GM23338 (cell line): ENCODE data around the gene DGKG. TPM values are rescaled to one million over a fixed set of nuclear protein-coding genes. Genes with fewer than 3 reads are reported as not detected.

Source experiments
- ATAC-seq: fragments of 200-7000 bp; cut with Tn5 transposase; 3 replicates; pipeline ENCODE4 v1.9.1; 2020
- DNase-seq: peaks from one replicate; pipeline ENCODE4 v3.0.0-alpha.2; 2015; ENCODE audit warnings: low spot score
- H2AFZ ChIP-seq: fragments of 200-600 bp; sonication (generic); 2 replicates; pipeline ENCODE4 v1.8.0; 2016; ENCODE audit warnings: antibody characterized with exemption, mild to moderate bottlenecking, moderate library complexity
- H3F3A ChIP-seq: fragments of 200-600 bp; sonication (generic); replicated peaks from 2 replicates; pipeline ENCODE4 v1.8.0; 2017; ENCODE audit warnings: antibody characterized with exemption, mixed run types, low read depth
- H3K27ac ChIP-seq: fragments of 200-600 bp; sonication (generic); 2 replicates; pipeline ENCODE4 v1.6.1; 2016; ENCODE audit warnings: low read depth
- H3K27me3 ChIP-seq: fragments of 200-600 bp; sonication (generic); 2 replicates; pipeline ENCODE4 v1.8.0; 2016; ENCODE audit warnings: mild to moderate bottlenecking, mixed run types, moderate library complexity; ENCODE audit not compliant: insufficient read depth
- H3K36me3 ChIP-seq: fragments of 200-600 bp; sonication (generic); 2 replicates; pipeline ENCODE4 v1.8.0; 2016; ENCODE audit warnings: mild to moderate bottlenecking; ENCODE audit not compliant: insufficient read depth
- H3K4me1 ChIP-seq: fragments of 200-600 bp; sonication (generic); 2 replicates; pipeline ENCODE4 v1.8.0; 2016; ENCODE audit warnings: mild to moderate bottlenecking, moderate library complexity; ENCODE audit not compliant: insufficient read depth
- H3K4me2 ChIP-seq: fragments of 200-600 bp; sonication (generic); 2 replicates; pipeline ENCODE4 v1.7.1; 2017; ENCODE audit warnings: mixed run types
- H3K4me3 ChIP-seq: fragments of 200-600 bp; sonication (generic); 2 replicates; pipeline ENCODE4 v1.6.1; 2016; ENCODE audit warnings: mixed run types
- H3K79me2 ChIP-seq: fragments of 200-600 bp; sonication (generic); replicated peaks from 2 replicates; pipeline ENCODE4 v1.8.0; 2017; ENCODE audit warnings: mild to moderate bottlenecking; ENCODE audit not compliant: insufficient read depth
- H3K9me2 ChIP-seq: fragments of 200-600 bp; sonication (generic); 2 replicates; pipeline ENCODE4 v1.8.0; 2017; ENCODE audit not compliant: insufficient read depth
- H4K20me1 ChIP-seq: fragments of 200-600 bp; sonication (generic); replicated peaks from 2 replicates; pipeline ENCODE4 v1.8.0; 2017; ENCODE audit warnings: mild to moderate bottlenecking; ENCODE audit not compliant: insufficient read depth
- H3K27ac Mint-ChIP-seq: 2 replicates; pipeline ENCODE4 v1.8.0; 2020; ENCODE audit warnings: inconsistent platforms, mild to moderate bottlenecking, moderate library complexity, mixed read lengths
- H3K27me3 Mint-ChIP-seq: 3 replicates; pipeline ENCODE4 v1.8.0; 2022; ENCODE audit warnings: low read depth, mild to moderate bottlenecking, moderate library complexity, mixed read lengths, inconsistent platforms; ENCODE audit not compliant: insufficient read depth, poor library complexity
- H3K36me3 Mint-ChIP-seq: 3 replicates; pipeline ENCODE4 v1.8.0; 2021; ENCODE audit warnings: low read depth, mild to moderate bottlenecking, inconsistent platforms, moderate library complexity, mixed read lengths
- H3K4me1 Mint-ChIP-seq: 3 replicates; pipeline ENCODE4 v1.8.0; 2020; ENCODE audit warnings: mild to moderate bottlenecking, inconsistent platforms, mixed read lengths
- H3K4me3 Mint-ChIP-seq: 3 replicates; pipeline ENCODE4 v1.8.0; 2021; ENCODE audit warnings: moderate library complexity, mild to moderate bottlenecking, inconsistent platforms, mixed read lengths
- H3K9me3 Mint-ChIP-seq: 3 replicates; pipeline ENCODE4 v1.8.0; 2020; ENCODE audit warnings: moderate library complexity, mild to moderate bottlenecking, inconsistent platforms, mixed read lengths
- CREB1 ChIP-seq: fragments of 250-450 bp; sonication (Bioruptor Pico); IDR thresholded peaks from 2 replicates; pipeline ENCODE4 v1.5.0; 2020; ENCODE audit warnings: low read depth, mild to moderate bottlenecking, moderate library complexity
- EZH2 ChIP-seq: fragments of 200-600 bp; sonication (generic); IDR thresholded peaks from one replicate; pipeline ENCODE4 v1.8.0; 2017; ENCODE audit warnings: antibody characterized with exemption, mild to moderate bottlenecking, low read depth; ENCODE audit not compliant: unreplicated experiment
- EZH2phosphoT487 ChIP-seq: fragments of 200-600 bp; sonication (generic); IDR thresholded peaks from one replicate; pipeline ENCODE4 v1.8.1; 2018; ENCODE audit warnings: antibody characterized with exemption; ENCODE audit not compliant: unreplicated experiment
- JUNB ChIP-seq: IDR thresholded peaks from one replicate; pipeline ENCODE4 v1.6.1; 2016; ENCODE audit warnings: antibody characterized with exemption; ENCODE audit not compliant: unreplicated experiment
- NANOG ChIP-seq: IDR thresholded peaks from 2 replicates; pipeline ENCODE4 v1.6.1; 2016; ENCODE audit warnings: antibody characterized with exemption, borderline replicate concordance
- POLR2AphosphoS5 ChIP-seq: IDR thresholded peaks from 2 replicates; pipeline ENCODE4 v1.6.1; 2016; ENCODE audit warnings: antibody characterized with exemption, low read depth
- STAT1 ChIP-seq: IDR thresholded peaks from one replicate; pipeline ENCODE4 v1.6.1; 2016; ENCODE audit warnings: antibody characterized with exemption; ENCODE audit not compliant: unreplicated experiment
- ZNF114 ChIP-seq: fragments of 250-450 bp; sonication (Bioruptor Pico); IDR thresholded peaks from 2 replicates; pipeline ENCODE4 v1.5.0; 2020; ENCODE audit warnings: mild to moderate bottlenecking, moderate library complexity
- ZNF331 ChIP-seq: fragments of 250-450 bp; sonication (Bioruptor Pico); IDR thresholded peaks from 2 replicates; pipeline ENCODE4 v1.5.0; 2020; ENCODE audit warnings: low read depth, mild to moderate bottlenecking, moderate library complexity
- polyA plus RNA-seq: library from polyadenylated mRNA; unstranded; fragments of >200 nt; fragmentation: Nextera tagmentation; extraction: Ambion mirVana; gene quantifications from 2 replicates; pipeline ENCODE4 v1.2.1, GENCODE V29; 2016
- total RNA-seq: library from RNA; depleted of rRNA; stranded (reverse); fragments of >200 nt; shearing (Covaris generic); gene quantifications from 2 replicates; pipeline ENCODE4 v1.2.3, GENCODE V29; 2014
- TF ChIP-seq, protein P1 (sequence below), 2 experiments: fragments of 200-600 bp in 1 of 2; sonication (generic) in 1 of 2; conservative IDR thresholded peaks; 2 replicates each; pipeline versions ENCODE4 v1.5.1 to v1.6.1; 2016 to 2017; ENCODE audit warnings: antibody characterized with exemption in 2 of 2, low read depth in 2 of 2, mild to moderate bottlenecking in 2 of 2, moderate library complexity in 1 of 2
- TF ChIP-seq, protein P2 (sequence below): IDR thresholded peaks from one replicate; pipeline ENCODE4 v1.6.1; 2018; ENCODE audit warnings: antibody characterized with exemption; ENCODE audit not compliant: unreplicated experiment
- TF ChIP-seq, protein P3 (sequence below): IDR thresholded peaks from 2 replicates; pipeline ENCODE4 v1.6.1; 2016; ENCODE audit warnings: antibody characterized with exemption

DGKG gene
- total and polyA plus RNA-seq, 2 experiments from 2014 or later, result 0.14 to 0.31 TPM

DNA sequence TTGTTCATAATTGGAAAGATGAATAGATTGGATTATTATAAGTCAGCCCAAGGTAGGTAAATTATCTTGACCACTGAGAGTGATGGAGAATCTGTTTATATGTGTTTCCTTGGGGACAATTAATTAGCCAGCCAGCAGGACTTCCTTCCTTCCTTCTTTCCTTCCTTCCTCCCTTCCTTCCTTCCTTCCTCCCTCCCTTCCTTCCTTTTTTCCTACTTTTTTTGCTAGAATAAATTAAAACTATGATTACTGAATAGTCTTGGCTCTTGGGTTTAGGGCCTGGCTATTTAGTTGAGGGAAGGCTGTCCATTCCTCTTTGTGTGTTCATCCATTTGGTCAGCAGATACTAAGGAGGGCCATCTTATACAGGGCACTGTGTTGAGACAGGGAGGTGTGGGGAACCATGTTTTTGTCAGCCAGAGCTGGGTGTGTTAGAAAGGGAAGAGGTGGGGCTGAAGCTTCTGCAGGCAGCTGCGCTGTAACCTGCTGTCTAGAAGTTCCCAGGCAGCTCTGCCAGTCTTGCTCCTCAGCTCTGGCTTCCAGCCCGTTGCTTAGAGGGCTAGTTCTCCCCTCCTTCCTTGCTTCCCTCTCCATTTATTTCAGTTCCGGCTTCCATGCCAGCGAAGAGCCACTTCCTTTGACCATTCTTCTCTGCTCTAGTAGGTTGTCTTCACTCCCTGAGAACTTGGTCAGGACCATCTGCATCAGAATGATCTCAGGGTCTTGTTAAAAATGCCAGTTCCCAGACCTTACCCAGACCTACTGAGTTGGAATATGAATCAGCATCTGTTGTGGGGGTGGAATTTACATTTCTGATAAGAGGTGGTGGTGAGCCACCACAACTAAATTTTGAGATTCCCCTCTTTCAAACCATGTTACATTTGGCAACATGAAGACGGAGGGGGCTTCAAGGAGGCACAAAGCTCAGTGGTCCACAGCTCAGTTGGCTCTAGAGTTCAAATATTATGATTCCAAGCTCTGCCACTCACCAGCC is 113.9 kb downstream of the DGKG start (continued):
- no peak for TF ChIP-seq ZNF331 (CRISPR knock-in tag)
- TF ChIP-seq, protein P1, sequence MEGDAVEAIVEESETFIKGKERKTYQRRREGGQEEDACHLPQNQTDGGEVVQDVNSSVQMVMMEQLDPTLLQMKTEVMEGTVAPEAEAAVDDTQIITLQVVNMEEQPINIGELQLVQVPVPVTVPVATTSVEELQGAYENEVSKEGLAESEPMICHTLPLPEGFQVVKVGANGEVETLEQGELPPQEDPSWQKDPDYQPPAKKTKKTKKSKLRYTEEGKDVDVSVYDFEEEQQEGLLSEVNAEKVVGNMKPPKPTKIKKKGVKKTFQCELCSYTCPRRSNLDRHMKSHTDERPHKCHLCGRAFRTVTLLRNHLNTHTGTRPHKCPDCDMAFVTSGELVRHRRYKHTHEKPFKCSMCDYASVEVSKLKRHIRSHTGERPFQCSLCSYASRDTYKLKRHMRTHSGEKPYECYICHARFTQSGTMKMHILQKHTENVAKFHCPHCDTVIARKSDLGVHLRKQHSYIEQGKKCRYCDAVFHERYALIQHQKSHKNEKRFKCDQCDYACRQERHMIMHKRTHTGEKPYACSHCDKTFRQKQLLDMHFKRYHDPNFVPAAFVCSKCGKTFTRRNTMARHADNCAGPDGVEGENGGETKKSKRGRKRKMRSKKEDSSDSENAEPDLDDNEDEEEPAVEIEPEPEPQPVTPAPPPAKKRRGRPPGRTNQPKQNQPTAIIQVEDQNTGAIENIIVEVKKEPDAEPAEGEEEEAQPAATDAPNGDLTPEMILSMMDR (conservative IDR thresholded peaks at IDR 0.05; ENCODE audit: low read depth in 2 of 2), result no peak
- TF ChIP-seq NANOG, result no peak
- no peak for TF ChIP-seq CREB1 (CRISPR knock-in tag)
- TF ChIP-seq, protein P2, sequence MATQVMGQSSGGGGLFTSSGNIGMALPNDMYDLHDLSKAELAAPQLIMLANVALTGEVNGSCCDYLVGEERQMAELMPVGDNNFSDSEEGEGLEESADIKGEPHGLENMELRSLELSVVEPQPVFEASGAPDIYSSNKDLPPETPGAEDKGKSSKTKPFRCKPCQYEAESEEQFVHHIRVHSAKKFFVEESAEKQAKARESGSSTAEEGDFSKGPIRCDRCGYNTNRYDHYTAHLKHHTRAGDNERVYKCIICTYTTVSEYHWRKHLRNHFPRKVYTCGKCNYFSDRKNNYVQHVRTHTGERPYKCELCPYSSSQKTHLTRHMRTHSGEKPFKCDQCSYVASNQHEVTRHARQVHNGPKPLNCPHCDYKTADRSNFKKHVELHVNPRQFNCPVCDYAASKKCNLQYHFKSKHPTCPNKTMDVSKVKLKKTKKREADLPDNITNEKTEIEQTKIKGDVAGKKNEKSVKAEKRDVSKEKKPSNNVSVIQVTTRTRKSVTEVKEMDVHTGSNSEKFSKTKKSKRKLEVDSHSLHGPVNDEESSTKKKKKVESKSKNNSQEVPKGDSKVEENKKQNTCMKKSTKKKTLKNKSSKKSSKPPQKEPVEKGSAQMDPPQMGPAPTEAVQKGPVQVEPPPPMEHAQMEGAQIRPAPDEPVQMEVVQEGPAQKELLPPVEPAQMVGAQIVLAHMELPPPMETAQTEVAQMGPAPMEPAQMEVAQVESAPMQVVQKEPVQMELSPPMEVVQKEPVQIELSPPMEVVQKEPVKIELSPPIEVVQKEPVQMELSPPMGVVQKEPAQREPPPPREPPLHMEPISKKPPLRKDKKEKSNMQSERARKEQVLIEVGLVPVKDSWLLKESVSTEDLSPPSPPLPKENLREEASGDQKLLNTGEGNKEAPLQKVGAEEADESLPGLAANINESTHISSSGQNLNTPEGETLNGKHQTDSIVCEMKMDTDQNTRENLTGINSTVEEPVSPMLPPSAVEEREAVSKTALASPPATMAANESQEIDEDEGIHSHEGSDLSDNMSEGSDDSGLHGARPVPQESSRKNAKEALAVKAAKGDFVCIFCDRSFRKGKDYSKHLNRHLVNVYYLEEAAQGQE, result no peak

DNA sequence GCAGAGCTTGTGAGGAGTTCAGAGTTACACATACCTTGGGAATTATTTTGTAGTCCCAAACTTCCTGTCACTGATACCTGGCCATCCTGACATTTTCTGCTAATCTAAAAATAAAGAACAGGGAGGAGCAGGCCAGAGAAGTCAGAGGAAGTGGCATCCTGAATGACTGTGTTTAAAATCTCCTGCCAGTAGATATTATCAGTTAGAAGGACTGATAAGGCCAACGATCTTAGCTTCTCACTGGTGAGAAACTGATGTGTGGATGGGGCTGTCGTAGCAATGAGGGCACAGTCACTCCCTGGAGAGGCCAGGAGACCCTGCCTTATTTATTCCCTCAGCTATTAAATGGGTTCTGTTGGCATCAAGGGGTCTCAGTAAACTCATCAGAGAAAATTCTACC is 115.1 kb downstream of the DGKG start:
- peaks cover 5% of the 10 kb centered on the region for H3K27me3 Mint-ChIP-seq
- no peak overlapping the region for H3K4me2 ChIP-seq
- H3K27ac ChIP-seq, result no peak overlapping the region
- H3K4me1 ChIP-seq, result no peaks in the 10 kb centered on the region; the same call in 1 of the 2 replicates
- no peaks in the 10 kb centered on the region; the same call in 1 of the 2 replicates for H3K9me2 ChIP-seq
- no peaks in the 10 kb centered on the region for H3K27me3 ChIP-seq
- peaks cover 7% of the 10 kb centered on the region; the same call in 2 of the 3 replicates for H3K4me1 Mint-ChIP-seq
- no peaks in the 10 kb centered on the region for H3F3A ChIP-seq
- H2AFZ ChIP-seq, result no peak overlapping the region
- H3K36me3 Mint-ChIP-seq, result no peaks in the 10 kb centered on the region
- H3K4me3 ChIP-seq, result no peak overlapping the region
- H3K79me2 ChIP-seq, result no peaks in the 10 kb centered on the region
- H4K20me1 ChIP-seq, result no peaks in the 10 kb centered on the region
- no peak for DNase-seq
- ATAC-seq, result no peak
- H3K4me3 Mint-ChIP-seq, result no peak overlapping the region
- no peaks in the 10 kb centered on the region for H3K9me3 Mint-ChIP-seq
- no peak overlapping the region for H3K27ac Mint-ChIP-seq
- H3K36me3 ChIP-seq, result no peaks in the 10 kb centered on the region
- TF ChIP-seq, protein P3, sequence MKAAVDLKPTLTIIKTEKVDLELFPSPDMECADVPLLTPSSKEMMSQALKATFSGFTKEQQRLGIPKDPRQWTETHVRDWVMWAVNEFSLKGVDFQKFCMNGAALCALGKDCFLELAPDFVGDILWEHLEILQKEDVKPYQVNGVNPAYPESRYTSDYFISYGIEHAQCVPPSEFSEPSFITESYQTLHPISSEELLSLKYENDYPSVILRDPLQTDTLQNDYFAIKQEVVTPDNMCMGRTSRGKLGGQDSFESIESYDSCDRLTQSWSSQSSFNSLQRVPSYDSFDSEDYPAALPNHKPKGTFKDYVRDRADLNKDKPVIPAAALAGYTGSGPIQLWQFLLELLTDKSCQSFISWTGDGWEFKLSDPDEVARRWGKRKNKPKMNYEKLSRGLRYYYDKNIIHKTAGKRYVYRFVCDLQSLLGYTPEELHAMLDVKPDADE, result no peak
- TF ChIP-seq JUNB, result no peak
- TF ChIP-seq POLR2AphosphoS5, result no peak
- TF ChIP-seq EZH2phosphoT487, result no peak
- no peak for TF ChIP-seq ZNF114 (CRISPR knock-in tag)
- TF ChIP-seq, protein P1 (conservative IDR thresholded peaks at IDR 0.05; ENCODE audit: low read depth in 2 of 2), result no peak
- TF ChIP-seq CREB1 (CRISPR knock-in tag), result no peak
- no peak for TF ChIP-seq STAT1
- TF ChIP-seq EZH2, result no peak
- TF ChIP-seq, protein P2, result no peak
- TF ChIP-seq NANOG, result no peak
